ENCODE data around the gene DLG2. TPM values are rescaled to one million over a fixed set of nuclear protein-coding genes. Genes with fewer than 3 reads are reported as not detected.

DLG2 gene
- total and polyA plus RNA-seq, 2 of the 4 experiments (the other 2 are of a cell fraction) = 0.31 to 0.36 TPM

DNA sequence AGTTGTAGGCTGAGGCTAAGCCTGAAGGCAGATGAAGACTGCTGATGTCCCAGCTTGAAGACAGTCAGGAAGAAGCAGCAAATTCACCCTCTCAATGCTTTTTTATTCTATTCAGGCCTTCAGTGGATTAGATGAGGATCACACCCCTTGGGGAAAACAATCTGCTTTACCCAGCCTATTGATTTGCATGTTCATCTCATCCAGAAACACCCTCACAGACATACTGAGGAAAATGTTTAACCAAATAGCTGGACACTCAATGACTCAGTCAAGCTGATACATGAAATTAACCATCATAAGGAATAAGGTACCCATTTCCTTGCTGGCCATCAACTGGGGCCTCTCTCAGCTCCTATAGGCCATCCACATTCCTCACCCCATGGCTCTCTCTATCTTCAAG is 1791.1 kb downstream of the DLG2 start:
- Histone ChIP-seq H3K9ac (ENCODE audit: low read depth, low read length) (no peak overlapping the region), H3K4me2 (ENCODE audit: low read depth, low read length) (no peak overlapping the region), H3K27me3 (ENCODE audit: control insufficient read depth, insufficient read depth, low read length) (peaks cover 4% of the 10 kb centered on the region; the same call in 1 of the 2 replicates), H3K9me3 (ENCODE audit: control insufficient read depth, insufficient read depth, low read length) (no peaks in the 10 kb centered on the region), H3K4me3 (ENCODE audit: insufficient read depth, low read depth, low read length) (no peak overlapping the region), H2BK15ac (ENCODE audit: low read depth, low read length) (no peak overlapping the region), H3K56ac (ENCODE audit: extremely low read depth, insufficient read depth, low read length) (no peak overlapping the region), H3K23ac (ENCODE audit: low read depth, low read length) (no peak overlapping the region), H2AK5ac (ENCODE audit: low read depth, low read length) (no peak overlapping the region), H3K79me1 (ENCODE audit: low read depth in 1 of 2, low read length in 2 of 2) (no peaks in the 10 kb centered on the region), H2AK9ac (replicated peaks; ENCODE audit: low read depth, low read length, poor library complexity) (no peak overlapping the region), H3K4ac (ENCODE audit: low read depth, low read length) (no peak overlapping the region), H4K5ac (ENCODE audit: low read depth, low read length) (no peak overlapping the region), H3K14ac (replicated peaks; ENCODE audit: low read depth, low read length) (no peak overlapping the region), H4K91ac (ENCODE audit: insufficient read depth, low read depth, low read length) (no peak overlapping the region), H2BK120ac (ENCODE audit: low read depth, low read length) (no peak overlapping the region), H2BK5ac (ENCODE audit: low read depth, low read length, poor library complexity, severe bottlenecking) (no peak overlapping the region), H2AFZ (replicated peaks; ENCODE audit: low read length, poor library complexity) (no peak overlapping the region), H4K20me1 (ENCODE audit: insufficient read depth, low read length) (no peaks in the 10 kb centered on the region), H3K4me1 (ENCODE audit: control insufficient read depth, insufficient read depth, low read length) (peaks cover 2% of the 10 kb centered on the region; the same call in 1 of the 2 replicates), H3K9me1 (ENCODE audit: insufficient read depth, low read length) (no peaks in the 10 kb centered on the region), H3K27ac (ENCODE audit: insufficient read depth, low read length) (no peak overlapping the region), H3K36me3 (ENCODE audit: control insufficient read depth, insufficient read depth, low read length) (no peaks in the 10 kb centered on the region), H3K18ac (ENCODE audit: low read depth, low read length) (no peak overlapping the region), H4K8ac (ENCODE audit: low read depth in 2 of 2, low read length in 2 of 2) (no peak overlapping the region), H2BK20ac (ENCODE audit: low read depth, low read length) (no peak overlapping the region)
- in situ Hi-C loops (cut with MboI; ENCODE audit: low sequenced_read_pairs) (loop anchor here (10.0 to 25.0 kb wide), 2 partner anchors 729 to 1751 kb away; no protein-coding TSS in a partner anchor), intact Hi-C loops (cut with micrococcal nuclease) (loop anchor here (2.0 to 5.0 kb wide), 2 partner anchors 546 to 689 kb away; no protein-coding TSS in a partner anchor), dilution Hi-C loops (cut with HindIII; ENCODE audit: low sequenced_read_pairs, unreplicated experiment) (no loop called here)
- ChIA-PET POLR2A (ENCODE audit: unreplicated experiment) (no interaction called here), CTCF (interaction anchor here (0.5 to 2.1 kb wide), 21 partner anchors 9 to 786 kb away, joined by 3 to 18 read pairs (median 3); no protein-coding TSS in a partner anchor)
- DNase-seq = no peak
- ATAC-seq (ENCODE audit: low read depth) = no peak; the same call in 1 of the 2 replicates
- no TSS peak for BruUV-seq (replicated peaks)
- no peak for TF ChIP-seq NFE2L2 (IDR thresholded peaks at IDR 0.05; ENCODE audit: low read depth, low read length)
- no peak for TF ChIP-seq BHLHE40 (IDR thresholded peaks at IDR 0.05; ENCODE audit: low read depth, low read length)

Data from IMR-90 (cell line).